ENCODE data around the gene ZNF791.

The ZNF791 gene

GRCh38 chr19:12657966-12658365 is 47.2 kb downstream of the ZNF791 start:
- DNase-seq (ENCODE audit: insufficient read length, low spot score) (no peak), FAIRE-seq (no peak)
- no peak for TF ChIP-seq CTCF (IDR thresholded peaks at IDR 0.05; ENCODE audit: insufficient read depth, missing control alignments)

GRCh38 chr19:12660980-12661379 is 50.3 kb downstream of the ZNF791 start:
- FAIRE-seq (no peak), DNase-seq (ENCODE audit: insufficient read length, low spot score) (no peak)
- TF ChIP-seq CTCF (IDR thresholded peaks at IDR 0.05; ENCODE audit: insufficient read depth, missing control alignments): no peak

- FAIRE-seq: no peak
- DNase-seq (ENCODE audit: insufficient read length, low spot score): no peak
- TF ChIP-seq CTCF (IDR thresholded peaks at IDR 0.05; ENCODE audit: insufficient read depth, missing control alignments): no peak
Measured at GRCh38 chr19:12664406-12665280, 53.9 kb downstream of the ZNF791 start.

GRCh38 chr19:12665281-12665573 is 54.5 kb downstream of the ZNF791 start:
- no peak for FAIRE-seq
- TF ChIP-seq CTCF (IDR thresholded peaks at IDR 0.05; ENCODE audit: insufficient read depth, missing control alignments): no peak
- DNase-seq (ENCODE audit: insufficient read length, low spot score): no peak

GRCh38 chr19:12665671-12666264 is 55.0 kb downstream of the ZNF791 start:
- DNase-seq (ENCODE audit: insufficient read length, low spot score): no peak
- no peak for TF ChIP-seq CTCF (IDR thresholded peaks at IDR 0.05; ENCODE audit: insufficient read depth, missing control alignments)
- FAIRE-seq: no peak

- TF ChIP-seq CTCF (IDR thresholded peaks at IDR 0.05; ENCODE audit: insufficient read depth, missing control alignments): no peak
- FAIRE-seq (no peak), DNase-seq (ENCODE audit: insufficient read length, low spot score) (peak; percentile 97)
Measured at GRCh38 chr19:12666265-12667048, 55.7 kb downstream of the ZNF791 start, which contains the start of the genes MAN2B1 and WDR83. Gene MAN2B1, minus strand, starts transcription at chr19:12666742. Its CDS starts 41 bp downstream, at chr19:12666701. Gene WDR83, plus strand, starts transcription at chr19:12666807. Its CDS starts 2,984 bp downstream, at chr19:12669791.
